ENCODE data around the gene C1orf159. TPM values are rescaled to one million over a fixed set of nuclear protein-coding genes. Genes with fewer than 3 reads are reported as not detected.

C1orf159 gene
- total and polyA plus RNA-seq, 10 of the 15 experiments (the other 5 are each of a cell fraction or from before 2014, with no cell fraction given) = 0.11 to 23.4 (median 8.0) TPM

DNA sequence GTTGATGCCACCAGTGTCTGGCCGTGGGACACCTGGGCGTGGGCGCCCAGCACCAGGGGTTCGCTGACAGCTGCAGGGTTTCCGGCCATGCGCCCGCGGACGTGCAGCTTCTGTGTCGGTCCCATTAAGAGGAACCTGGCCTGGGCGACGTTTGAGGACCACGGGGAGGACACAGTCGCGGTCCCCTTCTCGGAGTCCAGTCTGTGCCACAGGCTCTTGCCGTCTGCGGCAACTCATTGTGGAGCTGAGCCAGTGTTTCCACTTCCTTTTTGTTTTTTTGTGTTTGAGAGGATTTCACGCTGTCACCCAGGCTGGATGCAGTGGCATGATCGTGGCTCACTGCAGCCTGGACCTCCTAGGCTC, 1.6 kb upstream of the C1orf159 start:
- SMC1A ChIA-PET (ENCODE audit: uncharacterized antibody, unreplicated experiment) = no interaction called here
- RAD21 ChIA-PET (ENCODE audit: unreplicated experiment) = interaction anchor here (1.0 to 1.6 kb wide), 2 partner anchors 84 to 98 kb away, joined by 3 to 5 read pairs; no protein-coding TSS in a partner anchor
- CTCF ChIA-PET = interaction anchor here (0.8 to 1.2 kb wide), 3 partner anchors 12 to 133 kb away, joined by 3 to 10 read pairs (median 4); no protein-coding TSS in a partner anchor
- POLR2A ChIA-PET = no interaction called here
- 69% methylated on average over 20 of the region's 20 CpGs for WGBS (ENCODE audit: insufficient coverage, insufficient replicate concordance, low lambda C conversion rate, missing lambda C conversion rate)
- Histone ChIP-seq H3K27me3 (replicated peaks in 1 of 2; ENCODE audit: control insufficient read depth in 2 of 2, insufficient read depth in 2 of 2, low read length in 1 of 2) (peaks cover 2 to 6% of the 10 kb centered on the region in 2 experiments; a peak in 3 of 4 replicates), H3K9me3 (replicated peaks; ENCODE audit: control insufficient read depth, insufficient read depth, low read length) (peaks cover 6% of the 10 kb centered on the region; the same call in 2 of the 3 replicates), H2AFZ (ENCODE audit: control insufficient read depth, low read depth, low read length) (no peak overlapping the region), H3K4me3 (no peak overlapping the region), H3K36me3 (ENCODE audit: control insufficient read depth in 2 of 2, insufficient read depth in 2 of 2, low read length in 1 of 2) (no peaks in the 10 kb centered on the region), H3K9ac (ENCODE audit: control insufficient read depth, insufficient read depth, low read length) (no peak overlapping the region), H3K4me1 (ENCODE audit: control insufficient read depth, insufficient read depth, low read length) (peaks cover 3% of the 10 kb centered on the region; the same call in 1 of the 2 replicates), H3K79me2 (ENCODE audit: control insufficient read depth, insufficient read depth, low read length) (peaks cover 7% of the 10 kb centered on the region), H3K27ac (ENCODE audit: control insufficient read depth, insufficient read depth) (no peak overlapping the region), H3K4me2 (ENCODE audit: control insufficient read depth, insufficient read depth) (no peak overlapping the region), H4K20me1 (ENCODE audit: control insufficient read depth, insufficient read depth) (no peaks in the 10 kb centered on the region)
- BruUV-seq (replicated peaks) = no TSS peak
- DNase-seq (ENCODE audit: low read depth, low spot score) (no peak), ATAC-seq (no peak), FAIRE-seq (no peak)
- in situ Hi-C loops (cut with MboI) (loop anchor here (5.0 kb wide), 1 partner anchor 135 kb away; no protein-coding TSS in a partner anchor), intact Hi-C loops (cut with micrococcal nuclease; ENCODE audit: unreplicated experiment) (loop anchor here (5.0 kb wide), 1 partner anchor 190 kb away; the partner anchor contains the start of genes ACAP3 and PUSL1)
- TF ChIP-seq TARDBP (IDR thresholded peaks at IDR 0.05; ENCODE audit: borderline replicate concordance) = no peak
- no peak for TF ChIP-seq BCL11A (IDR thresholded peaks at IDR 0.05; ENCODE audit: low read depth, low read length)
- TF ChIP-seq, protein P1, sequence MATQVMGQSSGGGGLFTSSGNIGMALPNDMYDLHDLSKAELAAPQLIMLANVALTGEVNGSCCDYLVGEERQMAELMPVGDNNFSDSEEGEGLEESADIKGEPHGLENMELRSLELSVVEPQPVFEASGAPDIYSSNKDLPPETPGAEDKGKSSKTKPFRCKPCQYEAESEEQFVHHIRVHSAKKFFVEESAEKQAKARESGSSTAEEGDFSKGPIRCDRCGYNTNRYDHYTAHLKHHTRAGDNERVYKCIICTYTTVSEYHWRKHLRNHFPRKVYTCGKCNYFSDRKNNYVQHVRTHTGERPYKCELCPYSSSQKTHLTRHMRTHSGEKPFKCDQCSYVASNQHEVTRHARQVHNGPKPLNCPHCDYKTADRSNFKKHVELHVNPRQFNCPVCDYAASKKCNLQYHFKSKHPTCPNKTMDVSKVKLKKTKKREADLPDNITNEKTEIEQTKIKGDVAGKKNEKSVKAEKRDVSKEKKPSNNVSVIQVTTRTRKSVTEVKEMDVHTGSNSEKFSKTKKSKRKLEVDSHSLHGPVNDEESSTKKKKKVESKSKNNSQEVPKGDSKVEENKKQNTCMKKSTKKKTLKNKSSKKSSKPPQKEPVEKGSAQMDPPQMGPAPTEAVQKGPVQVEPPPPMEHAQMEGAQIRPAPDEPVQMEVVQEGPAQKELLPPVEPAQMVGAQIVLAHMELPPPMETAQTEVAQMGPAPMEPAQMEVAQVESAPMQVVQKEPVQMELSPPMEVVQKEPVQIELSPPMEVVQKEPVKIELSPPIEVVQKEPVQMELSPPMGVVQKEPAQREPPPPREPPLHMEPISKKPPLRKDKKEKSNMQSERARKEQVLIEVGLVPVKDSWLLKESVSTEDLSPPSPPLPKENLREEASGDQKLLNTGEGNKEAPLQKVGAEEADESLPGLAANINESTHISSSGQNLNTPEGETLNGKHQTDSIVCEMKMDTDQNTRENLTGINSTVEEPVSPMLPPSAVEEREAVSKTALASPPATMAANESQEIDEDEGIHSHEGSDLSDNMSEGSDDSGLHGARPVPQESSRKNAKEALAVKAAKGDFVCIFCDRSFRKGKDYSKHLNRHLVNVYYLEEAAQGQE (IDR thresholded peaks at IDR 0.05; ENCODE audit: low read depth, low read length) = no peak
- no peak for TF ChIP-seq MEF2A (IDR thresholded peaks at IDR 0.05; ENCODE audit: insufficient read depth, low read depth, low read length)
- TF ChIP-seq NR2F1 (conservative IDR thresholded peaks at IDR 0.05) = no peak
- no peak for TF ChIP-seq NR2C2 (IDR thresholded peaks at IDR 0.05; ENCODE audit: borderline replicate concordance, control insufficient read depth, insufficient read length, low read depth)
- TF ChIP-seq LARP7 (IDR thresholded peaks at IDR 0.05) = no peak
- TF ChIP-seq EZH2 (IDR thresholded peaks at IDR 0.05; ENCODE audit: borderline replicate concordance, control insufficient read depth, low read depth, low read length) = no peak
- no peak for TF ChIP-seq CHD4 (IDR thresholded peaks at IDR 0.05)
- TF ChIP-seq, protein P2, sequence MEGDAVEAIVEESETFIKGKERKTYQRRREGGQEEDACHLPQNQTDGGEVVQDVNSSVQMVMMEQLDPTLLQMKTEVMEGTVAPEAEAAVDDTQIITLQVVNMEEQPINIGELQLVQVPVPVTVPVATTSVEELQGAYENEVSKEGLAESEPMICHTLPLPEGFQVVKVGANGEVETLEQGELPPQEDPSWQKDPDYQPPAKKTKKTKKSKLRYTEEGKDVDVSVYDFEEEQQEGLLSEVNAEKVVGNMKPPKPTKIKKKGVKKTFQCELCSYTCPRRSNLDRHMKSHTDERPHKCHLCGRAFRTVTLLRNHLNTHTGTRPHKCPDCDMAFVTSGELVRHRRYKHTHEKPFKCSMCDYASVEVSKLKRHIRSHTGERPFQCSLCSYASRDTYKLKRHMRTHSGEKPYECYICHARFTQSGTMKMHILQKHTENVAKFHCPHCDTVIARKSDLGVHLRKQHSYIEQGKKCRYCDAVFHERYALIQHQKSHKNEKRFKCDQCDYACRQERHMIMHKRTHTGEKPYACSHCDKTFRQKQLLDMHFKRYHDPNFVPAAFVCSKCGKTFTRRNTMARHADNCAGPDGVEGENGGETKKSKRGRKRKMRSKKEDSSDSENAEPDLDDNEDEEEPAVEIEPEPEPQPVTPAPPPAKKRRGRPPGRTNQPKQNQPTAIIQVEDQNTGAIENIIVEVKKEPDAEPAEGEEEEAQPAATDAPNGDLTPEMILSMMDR (IDR thresholded peaks at IDR 0.05 in 2 of 3, conservative IDR thresholded peaks at IDR 0.05 in 1 of 3; ENCODE audit: control insufficient read depth in 2 of 3, extremely low read depth in 1 of 3, insufficient read depth in 1 of 3, low read depth in 3 of 3, low read length in 3 of 3) = no peak

Measured in GM12878 (cell line).